H1 (cell line): ENCODE results near the gene HMCN2. TPM values are rescaled to one million over a fixed set of nuclear protein-coding genes. Genes with fewer than 3 reads are reported as not detected.

ENCODE experiments used
- EGR1 ChIP-seq: IDR thresholded peaks from 2 replicates; pipeline ENCODE4 v1.6.1; 2011; ENCODE audit warnings: low read depth, low read length, borderline replicate concordance
- EZH2 ChIP-seq: fragments of 200-600 bp; sonication (generic); IDR thresholded peaks from 2 replicates; pipeline ENCODE4 v1.7.1; 2012; ENCODE audit warnings: low read depth, mild to moderate bottlenecking, moderate library complexity, low read length, inconsistent platforms; ENCODE audit not compliant: severe bottlenecking
- JUN ChIP-seq: IDR thresholded peaks from 2 replicates; pipeline ENCODE4 v1.6.1; 2011; ENCODE audit warnings: low read depth, mild to moderate bottlenecking, improper control_type of control experiment, low read length
- SUZ12 ChIP-seq: fragments of 200-600 bp; sonication (generic); IDR thresholded peaks from 2 replicates; pipeline ENCODE4 v1.6.1; 2012; ENCODE audit warnings: mild to moderate bottlenecking, inconsistent platforms, low read length, moderate library complexity, mixed read lengths
- ZNF274 ChIP-seq: IDR thresholded peaks from 2 replicates; pipeline ENCODE4 v1.7.0; 2012; ENCODE audit warnings: low read length, borderline replicate concordance; ENCODE audit errors: extremely low read depth
- polyA plus RNA-seq, 7 experiments: library from polyadenylated mRNA; depleted of rRNA in 3 of 7; stranded (reverse) in 5 of 7; unstranded in 2 of 7; fragments of >200 nt in 5 of 7; fragments of 200-250 nt in 2 of 7; gene quantifications; 1 replicate in 5 of 7; 2 replicates in 1 of 7; 4 replicates in 1 of 7; pipeline versions ENCODE4 v1.2.1 to v1.2.3, GENCODE V29; 2011 to 2013; ENCODE audit warnings: missing spikeins in 2 of 7, mixed read lengths in 2 of 7
- total RNA-seq: library from RNA; stranded (reverse); fragmentation: NEBNext Ultra II Directional; extraction: Animal tissue kit (Norgen Biotek cat#: 25700); gene quantifications from 2 replicates; pipeline ENCODE4 v1.2.1, GENCODE V29; 2021

The HMCN2 gene
- total and polyA plus RNA-seq, 2 of the 8 experiments (the other 6 are each of a cell fraction or from before 2014, with no cell fraction given), result 5.0 to 9.1 TPM

DNA sequence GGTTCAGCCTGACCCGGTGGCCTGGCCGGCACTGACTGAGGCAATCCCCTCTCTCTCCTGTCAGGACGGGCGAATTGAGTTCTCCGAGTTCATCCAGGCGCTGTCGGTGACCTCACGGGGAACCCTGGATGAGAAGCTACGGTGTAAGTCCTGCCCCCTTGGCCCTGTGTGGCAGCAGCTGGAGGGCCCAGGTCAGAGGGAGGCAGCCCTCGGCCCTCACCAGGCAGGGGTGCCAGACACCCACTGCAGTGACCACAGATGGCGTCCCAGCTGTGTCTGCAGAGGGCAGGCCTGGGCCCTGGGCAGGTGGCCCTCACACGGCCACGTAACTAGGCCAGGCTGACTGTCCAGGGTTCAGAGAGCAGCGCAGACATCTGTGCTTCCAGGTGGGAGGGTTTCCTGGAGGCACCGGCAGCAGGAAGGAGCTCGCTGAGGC lies 45.9 kb upstream of the HMCN2 start (continued):
- no peak for TF ChIP-seq JUN
- TF ChIP-seq SUZ12, result no peak
- no peak for TF ChIP-seq EZH2
- no peak for TF ChIP-seq EGR1
- no peak for TF ChIP-seq ZNF274
